ENCODE data around the gene GTF3C2.

GTF3C2 gene

GRCh38 chr2:27372937-27373336 lies 16.4 kb upstream of the GTF3C2 start:
- DNase-seq (ENCODE audit: low read depth), result no peak
- TF ChIP-seq CTCF (IDR thresholded peaks at IDR 0.05; ENCODE audit: low read depth, low read length, missing control alignments), result no peak
- in situ Hi-C loops (cut with HindIII; ENCODE audit: low sequenced_read_pairs), result no loop called here
- H3K4me3 ChIP-seq (ENCODE audit: low read depth, low read length), result no peak overlapping the region

- H3K4me3 ChIP-seq (ENCODE audit: low read depth, low read length), result peak overlapping the region; percentile 96
- TF ChIP-seq CTCF (IDR thresholded peaks at IDR 0.05; ENCODE audit: low read depth, low read length, missing control alignments), result no peak
- in situ Hi-C loops (cut with HindIII; ENCODE audit: low sequenced_read_pairs), result no loop called here
- no peak for DNase-seq (ENCODE audit: low read depth)
Observed at GRCh38 chr2:27370816-27371620, 14.5 kb upstream of the GTF3C2 start.

- in situ Hi-C loops (cut with HindIII; ENCODE audit: low sequenced_read_pairs), result no loop called here
- H3K4me3 ChIP-seq (ENCODE audit: low read depth, low read length), result peak within 1 kb of the TSS; percentile 96
- peak; percentile 83 for TF ChIP-seq CTCF (IDR thresholded peaks at IDR 0.05; ENCODE audit: low read depth, low read length, missing control alignments)
- DNase-seq (ENCODE audit: low read depth), result peak; percentile 97
Observed at GRCh38 chr2:27370026-27370815, 13.7 kb upstream of the GTF3C2 start, which contains the start of the genes EIF2B4 and SNX17. EIF2B4 (minus strand) TSS chr2:27370338; CDS start chr2:27370314, 24 bp downstream. SNX17 (plus strand) TSS chr2:27370616; CDS start chr2:27370744, 128 bp downstream.

- TF ChIP-seq CTCF (IDR thresholded peaks at IDR 0.05; ENCODE audit: low read depth, low read length, missing control alignments), result no peak
- DNase-seq (ENCODE audit: low read depth), result no peak
- H3K4me3 ChIP-seq (ENCODE audit: low read depth, low read length), result peak overlapping the region; percentile 96
- in situ Hi-C loops (cut with HindIII; ENCODE audit: low sequenced_read_pairs), result no loop called here
Observed at GRCh38 chr2:27369471-27370025, 13.0 kb upstream of the GTF3C2 start.

- in situ Hi-C loops (cut with HindIII; ENCODE audit: low sequenced_read_pairs), result no loop called here
- H3K4me3 ChIP-seq (ENCODE audit: low read depth, low read length), result no peak overlapping the region
- DNase-seq (ENCODE audit: low read depth), result no peak
- TF ChIP-seq CTCF (IDR thresholded peaks at IDR 0.05; ENCODE audit: low read depth, low read length, missing control alignments), result no peak
Observed at GRCh38 chr2:27363933-27364332, 7.4 kb upstream of the GTF3C2 start.

- in situ Hi-C loops (cut with HindIII; ENCODE audit: low sequenced_read_pairs), result no loop called here
- no peak overlapping the region for H3K4me3 ChIP-seq (ENCODE audit: low read depth, low read length)
- DNase-seq (ENCODE audit: low read depth), result no peak
- TF ChIP-seq CTCF (IDR thresholded peaks at IDR 0.05; ENCODE audit: low read depth, low read length, missing control alignments), result no peak
Observed at GRCh38 chr2:27362678-27363420, 6.3 kb upstream of the GTF3C2 start.
